ENCODE data around the gene FREM1. TPM values are rescaled to one million over a fixed set of nuclear protein-coding genes. Genes with fewer than 3 reads are reported as not detected.

The FREM1 gene
- total and polyA plus RNA-seq, 2 experiments from 2014 or later, result 0.78 to 3.1 TPM

GRCh38 chr9:14827805-14828204, 82.4 kb downstream of the FREM1 start:
- Histone ChIP-seq H3K4me1 (ENCODE audit: insufficient read depth) (no peaks in the 10 kb centered on the region), H3K27ac (ENCODE audit: low read depth) (no peak overlapping the region), H3K4me3 (no peak overlapping the region), H3K36me3 (ENCODE audit: insufficient read depth) (no peaks in the 10 kb centered on the region), H3F3A (replicated peaks; ENCODE audit: low read depth) (no peaks in the 10 kb centered on the region), H3K79me2 (replicated peaks; ENCODE audit: insufficient read depth) (no peaks in the 10 kb centered on the region), H2AFZ (no peak overlapping the region), H3K27me3 (ENCODE audit: insufficient read depth) (no peaks in the 10 kb centered on the region), H3K4me2 (no peak overlapping the region), H3K9me2 (ENCODE audit: insufficient read depth) (no peaks in the 10 kb centered on the region), H4K20me1 (replicated peaks; ENCODE audit: insufficient read depth) (no peaks in the 10 kb centered on the region)
- Mint-ChIP-seq H3K27ac (no peak overlapping the region), H3K36me3 (ENCODE audit: low read depth) (peaks cover 13% of the 10 kb centered on the region), H3K27me3 (ENCODE audit: insufficient read depth, low read depth, poor library complexity) (peaks cover 4% of the 10 kb centered on the region), H3K4me1 (no peaks in the 10 kb centered on the region), H3K9me3 (peaks cover 8% of the 10 kb centered on the region; the same call in 1 of the 3 replicates), H3K4me3 (no peak overlapping the region)
- no peak for ATAC-seq
- no peak for DNase-seq (ENCODE audit: low spot score)
- TF ChIP-seq, protein P1, sequence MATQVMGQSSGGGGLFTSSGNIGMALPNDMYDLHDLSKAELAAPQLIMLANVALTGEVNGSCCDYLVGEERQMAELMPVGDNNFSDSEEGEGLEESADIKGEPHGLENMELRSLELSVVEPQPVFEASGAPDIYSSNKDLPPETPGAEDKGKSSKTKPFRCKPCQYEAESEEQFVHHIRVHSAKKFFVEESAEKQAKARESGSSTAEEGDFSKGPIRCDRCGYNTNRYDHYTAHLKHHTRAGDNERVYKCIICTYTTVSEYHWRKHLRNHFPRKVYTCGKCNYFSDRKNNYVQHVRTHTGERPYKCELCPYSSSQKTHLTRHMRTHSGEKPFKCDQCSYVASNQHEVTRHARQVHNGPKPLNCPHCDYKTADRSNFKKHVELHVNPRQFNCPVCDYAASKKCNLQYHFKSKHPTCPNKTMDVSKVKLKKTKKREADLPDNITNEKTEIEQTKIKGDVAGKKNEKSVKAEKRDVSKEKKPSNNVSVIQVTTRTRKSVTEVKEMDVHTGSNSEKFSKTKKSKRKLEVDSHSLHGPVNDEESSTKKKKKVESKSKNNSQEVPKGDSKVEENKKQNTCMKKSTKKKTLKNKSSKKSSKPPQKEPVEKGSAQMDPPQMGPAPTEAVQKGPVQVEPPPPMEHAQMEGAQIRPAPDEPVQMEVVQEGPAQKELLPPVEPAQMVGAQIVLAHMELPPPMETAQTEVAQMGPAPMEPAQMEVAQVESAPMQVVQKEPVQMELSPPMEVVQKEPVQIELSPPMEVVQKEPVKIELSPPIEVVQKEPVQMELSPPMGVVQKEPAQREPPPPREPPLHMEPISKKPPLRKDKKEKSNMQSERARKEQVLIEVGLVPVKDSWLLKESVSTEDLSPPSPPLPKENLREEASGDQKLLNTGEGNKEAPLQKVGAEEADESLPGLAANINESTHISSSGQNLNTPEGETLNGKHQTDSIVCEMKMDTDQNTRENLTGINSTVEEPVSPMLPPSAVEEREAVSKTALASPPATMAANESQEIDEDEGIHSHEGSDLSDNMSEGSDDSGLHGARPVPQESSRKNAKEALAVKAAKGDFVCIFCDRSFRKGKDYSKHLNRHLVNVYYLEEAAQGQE (IDR thresholded peaks at IDR 0.05; ENCODE audit: unreplicated experiment), result no peak
- no peak for TF ChIP-seq STAT1 (IDR thresholded peaks at IDR 0.05; ENCODE audit: unreplicated experiment)
- no peak for TF ChIP-seq POLR2AphosphoS5 (IDR thresholded peaks at IDR 0.05; ENCODE audit: low read depth)
- no peak for TF ChIP-seq ZNF114 (CRISPR knock-in tag; IDR thresholded peaks at IDR 0.05)
- TF ChIP-seq JUNB (IDR thresholded peaks at IDR 0.05; ENCODE audit: unreplicated experiment), result no peak
- no peak for TF ChIP-seq EZH2 (IDR thresholded peaks at IDR 0.05; ENCODE audit: low read depth, unreplicated experiment)
- no peak for TF ChIP-seq ZNF331 (CRISPR knock-in tag; IDR thresholded peaks at IDR 0.05; ENCODE audit: low read depth)
- no peak for TF ChIP-seq EZH2phosphoT487 (IDR thresholded peaks at IDR 0.05; ENCODE audit: unreplicated experiment)
- TF ChIP-seq, protein P2, sequence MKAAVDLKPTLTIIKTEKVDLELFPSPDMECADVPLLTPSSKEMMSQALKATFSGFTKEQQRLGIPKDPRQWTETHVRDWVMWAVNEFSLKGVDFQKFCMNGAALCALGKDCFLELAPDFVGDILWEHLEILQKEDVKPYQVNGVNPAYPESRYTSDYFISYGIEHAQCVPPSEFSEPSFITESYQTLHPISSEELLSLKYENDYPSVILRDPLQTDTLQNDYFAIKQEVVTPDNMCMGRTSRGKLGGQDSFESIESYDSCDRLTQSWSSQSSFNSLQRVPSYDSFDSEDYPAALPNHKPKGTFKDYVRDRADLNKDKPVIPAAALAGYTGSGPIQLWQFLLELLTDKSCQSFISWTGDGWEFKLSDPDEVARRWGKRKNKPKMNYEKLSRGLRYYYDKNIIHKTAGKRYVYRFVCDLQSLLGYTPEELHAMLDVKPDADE (IDR thresholded peaks at IDR 0.05), result no peak
- TF ChIP-seq, protein P3, sequence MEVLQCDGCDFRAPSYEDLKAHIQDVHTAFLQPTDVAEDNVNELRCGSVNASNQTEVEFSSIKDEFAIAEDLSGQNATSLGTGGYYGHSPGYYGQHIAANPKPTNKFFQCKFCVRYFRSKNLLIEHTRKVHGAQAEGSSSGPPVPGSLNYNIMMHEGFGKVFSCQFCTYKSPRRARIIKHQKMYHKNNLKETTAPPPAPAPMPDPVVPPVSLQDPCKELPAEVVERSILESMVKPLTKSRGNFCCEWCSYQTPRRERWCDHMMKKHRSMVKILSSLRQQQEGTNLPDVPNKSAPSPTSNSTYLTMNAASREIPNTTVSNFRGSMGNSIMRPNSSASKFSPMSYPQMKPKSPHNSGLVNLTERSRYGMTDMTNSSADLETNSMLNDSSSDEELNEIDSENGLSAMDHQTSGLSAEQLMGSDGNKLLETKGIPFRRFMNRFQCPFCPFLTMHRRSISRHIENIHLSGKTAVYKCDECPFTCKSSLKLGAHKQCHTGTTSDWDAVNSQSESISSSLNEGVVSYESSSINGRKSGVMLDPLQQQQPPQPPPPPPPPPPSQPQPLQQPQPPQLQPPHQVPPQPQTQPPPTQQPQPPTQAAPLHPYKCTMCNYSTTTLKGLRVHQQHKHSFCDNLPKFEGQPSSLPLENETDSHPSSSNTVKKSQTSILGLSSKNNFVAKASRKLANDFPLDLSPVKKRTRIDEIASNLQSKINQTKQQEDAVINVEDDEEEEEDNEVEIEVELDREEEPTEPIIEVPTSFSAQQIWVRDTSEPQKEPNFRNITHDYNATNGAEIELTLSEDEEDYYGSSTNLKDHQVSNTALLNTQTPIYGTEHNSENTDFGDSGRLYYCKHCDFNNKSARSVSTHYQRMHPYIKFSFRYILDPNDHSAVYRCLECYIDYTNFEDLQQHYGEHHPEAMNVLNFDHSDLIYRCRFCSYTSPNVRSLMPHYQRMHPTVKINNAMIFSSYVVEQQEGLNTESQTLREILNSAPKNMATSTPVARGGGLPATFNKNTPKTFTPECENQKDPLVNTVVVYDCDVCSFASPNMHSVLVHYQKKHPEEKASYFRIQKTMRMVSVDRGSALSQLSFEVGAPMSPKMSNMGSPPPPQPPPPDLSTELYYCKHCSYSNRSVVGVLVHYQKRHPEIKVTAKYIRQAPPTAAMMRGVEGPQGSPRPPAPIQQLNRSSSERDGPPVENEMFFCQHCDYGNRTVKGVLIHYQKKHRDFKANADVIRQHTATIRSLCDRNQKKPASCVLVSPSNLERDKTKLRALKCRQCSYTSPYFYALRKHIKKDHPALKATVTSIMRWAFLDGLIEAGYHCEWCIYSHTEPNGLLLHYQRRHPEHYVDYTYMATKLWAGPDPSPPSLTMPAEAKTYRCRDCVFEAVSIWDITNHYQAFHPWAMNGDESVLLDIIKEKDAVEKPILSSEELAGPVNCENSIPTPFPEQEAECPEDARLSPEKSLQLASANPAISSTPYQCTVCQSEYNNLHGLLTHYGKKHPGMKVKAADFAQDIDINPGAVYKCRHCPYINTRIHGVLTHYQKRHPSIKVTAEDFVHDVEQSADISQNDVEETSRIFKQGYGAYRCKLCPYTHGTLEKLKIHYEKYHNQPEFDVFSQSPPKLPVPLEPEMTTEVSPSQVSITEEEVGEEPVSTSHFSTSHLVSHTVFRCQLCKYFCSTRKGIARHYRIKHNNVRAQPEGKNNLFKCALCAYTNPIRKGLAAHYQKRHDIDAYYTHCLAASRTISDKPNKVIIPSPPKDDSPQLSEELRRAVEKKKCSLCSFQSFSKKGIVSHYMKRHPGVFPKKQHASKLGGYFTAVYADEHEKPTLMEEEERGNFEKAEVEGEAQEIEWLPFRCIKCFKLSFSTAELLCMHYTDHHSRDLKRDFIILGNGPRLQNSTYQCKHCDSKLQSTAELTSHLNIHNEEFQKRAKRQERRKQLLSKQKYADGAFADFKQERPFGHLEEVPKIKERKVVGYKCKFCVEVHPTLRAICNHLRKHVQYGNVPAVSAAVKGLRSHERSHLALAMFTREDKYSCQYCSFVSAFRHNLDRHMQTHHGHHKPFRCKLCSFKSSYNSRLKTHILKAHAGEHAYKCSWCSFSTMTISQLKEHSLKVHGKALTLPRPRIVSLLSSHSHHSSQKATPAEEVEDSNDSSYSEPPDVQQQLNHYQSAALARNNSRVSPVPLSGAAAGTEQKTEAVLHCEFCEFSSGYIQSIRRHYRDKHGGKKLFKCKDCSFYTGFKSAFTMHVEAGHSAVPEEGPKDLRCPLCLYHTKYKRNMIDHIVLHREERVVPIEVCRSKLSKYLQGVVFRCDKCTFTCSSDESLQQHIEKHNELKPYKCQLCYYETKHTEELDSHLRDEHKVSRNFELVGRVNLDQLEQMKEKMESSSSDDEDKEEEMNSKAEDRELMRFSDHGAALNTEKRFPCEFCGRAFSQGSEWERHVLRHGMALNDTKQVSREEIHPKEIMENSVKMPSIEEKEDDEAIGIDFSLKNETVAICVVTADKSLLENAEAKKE (CRISPR knock-in tag; IDR thresholded peaks at IDR 0.05), result no peak
- TF ChIP-seq CREB1 (CRISPR knock-in tag; IDR thresholded peaks at IDR 0.05; ENCODE audit: low read depth), result no peak
- no peak for TF ChIP-seq NANOG (IDR thresholded peaks at IDR 0.05; ENCODE audit: borderline replicate concordance)
